ENCODE results near the gene MAGT1. TPM values are rescaled to one million over a fixed set of nuclear protein-coding genes. Genes with fewer than 3 reads are reported as not detected.
"Not testable (repeated sequence)": the region's sequence is repeated elsewhere in the genome, so short reads cannot be mapped to it uniquely, and the experiment has no call there.

Gene MAGT1
- total RNA-seq, 2 experiments from 2014 or later: 25.3 to 38.7 TPM

GRCh38 chrX:77922787-77923186, 27.6 kb upstream of the MAGT1 start:
- Histone ChIP-seq H3K4me1 (ENCODE audit: insufficient read depth, low read length, poor library complexity, severe bottlenecking) (peaks cover 6% of the 10 kb centered on the region), H4K20me1 (ENCODE audit: insufficient read depth, low read length) (no peaks in the 10 kb centered on the region), H3K9me2 (ENCODE audit: insufficient read depth, low read length) (no peaks in the 10 kb centered on the region), H2AFZ (ENCODE audit: low read length) (no peak overlapping the region), H3K36me3 (ENCODE audit: insufficient read depth, low read length) (no peaks in the 10 kb centered on the region), H3K9me3 (ENCODE audit: low read length) (no peaks in the 10 kb centered on the region), H3K4me2 (ENCODE audit: low read length) (no peak overlapping the region), H3K27ac (ENCODE audit: low read depth, low read length, poor library complexity, severe bottlenecking) (no peak overlapping the region), H3K79me2 (ENCODE audit: insufficient read depth, low read depth, low read length) (no peaks in the 10 kb centered on the region), H3K4me3 (ENCODE audit: low read depth, low read length, poor library complexity, severe bottlenecking) (no peak overlapping the region)
- ChIA-PET POLR2A (no interaction called here), CTCF (ENCODE audit: unreplicated experiment) (no interaction called here)
- BruUV-seq (replicated peaks): no TSS peak
- DNase-seq (ENCODE audit: low spot score): no peak
- intact Hi-C loops (cut with micrococcal nuclease; ENCODE audit: unreplicated experiment): no loop called here
- TF ChIP-seq EZH2phosphoT487 (IDR thresholded peaks at IDR 0.05; ENCODE audit: borderline replicate concordance, low read depth, low read length) (no peak), CTCF (conservative IDR thresholded peaks at IDR 0.05; ENCODE audit: low read length) (no peak)

GRCh38 chrX:77919370-77919769, 24.1 kb upstream of the MAGT1 start:
- H3K79me2 ChIP-seq (ENCODE audit: insufficient read depth, low read depth, low read length); H4K20me1 ChIP-seq (ENCODE audit: insufficient read depth, low read length); CTCF ChIA-PET (ENCODE audit: unreplicated experiment); H3K4me3 ChIP-seq (ENCODE audit: low read depth, low read length, poor library complexity, severe bottlenecking); H2AFZ ChIP-seq (ENCODE audit: low read length); H3K9me3 ChIP-seq (ENCODE audit: low read length); H3K27ac ChIP-seq (ENCODE audit: low read depth, low read length, poor library complexity, severe bottlenecking); H3K4me1 ChIP-seq (ENCODE audit: insufficient read depth, low read length, poor library complexity, severe bottlenecking); H3K4me2 ChIP-seq (ENCODE audit: low read length); H3K36me3 ChIP-seq (ENCODE audit: insufficient read depth, low read length); DNase-seq (ENCODE audit: low spot score); BruUV-seq (replicated peaks); H3K9me2 ChIP-seq (ENCODE audit: insufficient read depth, low read length); intact Hi-C loops (cut with micrococcal nuclease; ENCODE audit: unreplicated experiment): not testable (repeated sequence)
- POLR2A ChIA-PET: interaction anchor here (2.1 kb wide), 1 partner anchor 20 kb away, joined by 8 read pairs; the partner anchor contains the start of gene COX7B

GRCh38 chrX:77918568-77918967, 23.3 kb upstream of the MAGT1 start:
- Histone ChIP-seq H3K4me2 (ENCODE audit: low read length) (no peak overlapping the region), H3K27ac (ENCODE audit: low read depth, low read length, poor library complexity, severe bottlenecking) (no peak overlapping the region), H3K4me1 (ENCODE audit: insufficient read depth, low read length, poor library complexity, severe bottlenecking) (no peaks in the 10 kb centered on the region), H3K79me2 (ENCODE audit: insufficient read depth, low read depth, low read length) (0 out of 2 replicates have a peak, but pooled peaks cover 4% of the 10 kb centered on the region), H3K9me3 (ENCODE audit: low read length) (no peaks in the 10 kb centered on the region), H3K4me3 (ENCODE audit: low read depth, low read length, poor library complexity, severe bottlenecking) (no peak overlapping the region), H3K9me2 (ENCODE audit: insufficient read depth, low read length) (no peaks in the 10 kb centered on the region), H3K36me3 (ENCODE audit: insufficient read depth, low read length) (no peaks in the 10 kb centered on the region), H4K20me1 (ENCODE audit: insufficient read depth, low read length) (no peaks in the 10 kb centered on the region), H2AFZ (ENCODE audit: low read length) (no peak overlapping the region)
- intact Hi-C loops (cut with micrococcal nuclease; ENCODE audit: unreplicated experiment): no loop called here
- BruUV-seq (replicated peaks): no TSS peak
- DNase-seq (ENCODE audit: low spot score): no peak
- ChIA-PET POLR2A (interaction anchor here (1.0 to 2.1 kb wide), 2 partner anchors 19 to 111 kb away, joined by 7 to 8 read pairs; partner anchors contain the start of gene COX7B), CTCF (ENCODE audit: unreplicated experiment) (no interaction called here)
- TF ChIP-seq CTCF (conservative IDR thresholded peaks at IDR 0.05; ENCODE audit: low read length) (no peak), EZH2phosphoT487 (IDR thresholded peaks at IDR 0.05; ENCODE audit: borderline replicate concordance, low read depth, low read length) (no peak)
